Measurements from ENCODE around the gene CREB5.

CREB5 gene

DNA sequence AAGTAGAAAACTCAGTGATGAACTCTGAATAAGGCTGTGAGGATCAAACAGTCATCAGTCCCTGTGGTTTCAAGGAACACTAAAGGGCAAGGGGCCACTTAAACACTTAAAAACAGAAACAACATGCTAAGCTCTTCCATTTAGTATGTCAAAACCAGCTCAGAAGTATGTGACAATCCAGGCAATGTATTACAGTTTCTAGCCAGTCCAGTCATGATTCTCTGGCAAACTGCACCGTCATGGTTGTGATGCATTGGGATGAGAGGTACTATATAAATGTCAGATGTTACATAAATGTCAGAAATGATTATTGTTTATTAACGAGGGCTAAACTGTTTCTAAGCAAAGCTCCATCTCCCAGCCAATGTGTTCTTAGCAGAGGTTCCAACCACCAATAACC, 4.7 kb upstream of the CREB5 start:
- DNase-seq: no peak

DNA sequence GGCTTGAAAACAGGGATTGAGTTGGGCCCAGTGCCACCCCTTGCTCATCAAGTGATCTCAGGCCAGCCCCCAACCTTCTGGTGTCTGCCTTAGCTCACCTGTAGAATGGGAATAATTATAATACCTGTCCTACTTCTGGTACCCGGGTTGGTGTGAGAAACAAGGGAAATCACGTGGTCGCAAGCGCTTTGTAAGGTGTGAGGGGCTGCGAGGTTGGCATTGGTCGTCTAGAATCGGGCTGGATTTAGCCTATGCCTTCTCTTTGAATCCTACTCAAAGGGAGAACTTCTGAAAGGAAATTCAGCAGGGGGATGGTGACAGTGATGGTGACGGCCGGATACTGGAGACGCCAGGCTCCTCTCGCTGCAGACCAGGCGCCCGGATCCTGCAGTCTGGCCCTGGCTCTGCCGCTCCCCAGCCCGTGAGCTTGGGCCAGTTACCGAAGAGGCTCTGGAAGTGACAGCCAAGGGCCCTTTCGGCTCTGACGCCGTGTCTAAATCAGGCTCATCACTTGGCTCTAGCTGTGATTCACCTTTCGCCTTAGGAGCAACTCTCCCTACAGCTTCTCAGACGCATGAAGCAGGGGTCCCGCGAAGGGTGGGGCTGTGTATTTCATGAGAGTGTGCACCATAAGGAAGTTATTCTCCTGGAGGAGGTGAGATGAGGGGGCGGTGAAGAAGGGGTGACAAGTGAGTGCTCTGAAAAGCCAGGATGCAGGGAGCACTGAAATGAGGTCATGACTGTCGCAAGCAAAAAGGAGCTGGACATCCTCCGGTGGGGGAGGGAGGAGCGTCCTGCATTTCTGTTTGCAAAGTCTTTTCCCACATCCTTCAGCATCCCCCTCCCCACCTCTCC, 4.0 kb upstream of the CREB5 start:
- no peak for DNase-seq

DNA sequence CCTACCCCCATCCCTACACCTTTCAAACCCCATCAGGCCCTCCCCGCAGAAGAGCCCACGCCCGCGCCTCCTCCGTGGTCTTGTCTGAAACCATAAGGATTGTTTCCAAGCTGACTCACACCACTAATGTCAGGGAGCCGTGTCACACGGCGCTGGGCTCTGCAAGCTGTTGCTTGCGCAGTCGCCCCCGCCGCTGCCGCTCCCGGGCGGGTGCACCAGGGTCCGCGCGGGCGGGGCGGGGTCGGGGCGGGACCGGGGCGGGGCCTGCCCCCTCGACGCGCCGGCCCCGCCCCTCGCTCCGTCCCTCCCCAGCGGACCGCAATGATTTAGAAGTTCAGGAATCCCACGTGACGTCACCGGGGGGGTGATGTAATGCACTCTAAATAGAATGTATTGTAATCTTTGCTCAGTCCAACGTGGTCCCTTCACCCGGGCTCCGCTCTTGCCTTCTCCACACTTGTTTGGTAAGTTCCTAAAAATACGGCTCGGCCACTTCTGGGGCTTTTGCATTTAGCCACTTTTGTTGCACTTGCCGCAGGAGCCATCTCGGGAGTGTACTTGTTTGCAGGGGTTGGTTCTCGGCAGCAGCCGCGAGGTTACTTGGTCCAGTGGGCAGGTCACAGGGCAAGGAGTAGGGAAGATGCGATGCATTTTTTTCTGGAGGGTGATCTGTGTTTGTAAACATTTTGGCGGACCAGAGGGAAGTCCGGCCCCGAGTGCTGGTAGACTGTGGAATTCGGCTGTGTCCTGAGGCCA, 3.2 kb upstream of the CREB5 start:
- peak; percentile 61 for DNase-seq

DNA sequence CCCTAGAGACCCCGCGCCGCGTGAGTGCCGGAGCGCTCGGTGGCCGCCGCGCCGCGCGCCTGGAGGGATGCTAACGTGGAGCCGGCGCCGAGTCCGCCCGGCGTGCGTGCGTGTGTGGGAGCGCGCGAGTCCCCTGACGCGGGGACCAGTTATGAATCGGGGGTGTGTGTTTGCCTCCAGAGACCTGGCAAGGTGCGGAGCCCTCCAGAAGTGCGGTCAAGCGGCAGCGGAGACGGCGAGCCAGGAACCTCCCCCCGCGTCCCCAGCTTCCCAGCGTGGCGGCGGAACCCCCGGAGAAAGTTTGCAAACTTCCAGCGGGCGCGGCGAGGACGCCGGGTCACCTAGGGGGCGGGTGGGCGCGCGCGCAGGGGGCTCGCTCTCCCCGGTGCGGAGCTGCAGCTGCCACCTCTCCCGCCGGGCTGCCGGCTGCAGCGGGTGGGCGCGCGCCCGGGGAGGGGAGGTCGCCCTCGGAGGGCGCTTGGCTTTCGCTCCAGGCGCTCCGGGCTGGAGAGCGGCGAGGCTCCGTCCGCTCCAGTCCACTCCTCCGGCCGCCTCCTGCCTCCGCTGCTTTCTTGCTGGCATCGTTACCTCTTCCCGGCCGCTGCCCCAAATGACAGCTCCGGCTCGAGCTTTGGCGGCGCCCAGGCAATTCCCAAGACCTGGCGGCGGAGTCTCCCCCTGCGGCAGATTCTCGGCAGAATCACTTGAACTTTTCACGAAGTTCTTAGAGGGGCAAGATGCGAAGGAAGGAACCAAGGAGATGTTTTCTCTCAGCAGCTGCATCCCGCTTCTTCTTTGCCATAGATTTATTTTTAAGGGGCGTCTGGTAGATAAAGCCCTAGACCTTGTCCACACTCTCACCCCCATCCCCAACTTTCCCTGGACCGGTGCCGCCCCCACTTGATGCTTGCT, 2.3 kb upstream of the CREB5 start:
- DNase-seq: no peak

DNA sequence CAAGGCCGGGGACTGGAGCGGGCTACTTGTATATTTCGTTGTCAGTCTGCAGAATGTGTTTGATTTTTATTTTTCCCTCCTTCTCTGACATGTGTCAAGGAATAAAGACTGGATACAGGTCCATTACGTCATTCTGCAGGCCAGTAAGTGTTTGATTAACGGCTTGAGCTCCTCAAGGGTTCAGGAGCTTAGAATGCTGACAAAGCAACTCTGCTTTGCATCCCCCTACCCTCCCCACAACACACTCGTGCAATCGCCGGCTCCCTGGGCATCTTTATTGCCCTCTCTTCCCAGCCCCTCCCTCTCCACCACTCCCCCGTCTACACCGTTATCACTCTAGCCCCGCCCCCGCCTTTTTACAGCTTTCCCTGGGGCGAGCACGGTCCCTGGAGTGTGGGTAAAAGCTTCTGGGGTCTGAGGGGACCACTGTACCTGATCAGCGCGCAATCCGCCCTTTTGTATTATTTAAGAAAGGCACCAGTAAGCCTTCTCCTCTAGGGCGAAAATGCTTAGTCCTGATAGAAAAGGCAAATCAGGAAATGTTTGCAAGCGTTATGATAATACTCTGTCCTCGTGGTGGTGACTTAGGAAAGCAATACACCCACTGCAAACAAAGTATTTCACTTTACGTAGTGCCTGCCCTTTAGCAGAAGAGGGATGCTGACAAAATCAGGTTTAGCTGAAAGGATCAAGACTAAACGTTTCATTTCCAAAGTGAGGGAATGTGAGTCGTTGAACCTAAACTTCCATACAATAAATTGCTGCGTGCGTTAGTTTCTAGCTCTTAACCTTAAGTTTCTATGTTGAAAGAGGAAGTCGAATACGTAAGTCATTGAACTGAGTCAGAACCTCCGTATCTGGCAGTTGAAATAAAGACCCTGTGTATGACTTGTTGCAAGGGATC, 1.4 kb upstream of the CREB5 start:
- DNase-seq: no peak

DNA sequence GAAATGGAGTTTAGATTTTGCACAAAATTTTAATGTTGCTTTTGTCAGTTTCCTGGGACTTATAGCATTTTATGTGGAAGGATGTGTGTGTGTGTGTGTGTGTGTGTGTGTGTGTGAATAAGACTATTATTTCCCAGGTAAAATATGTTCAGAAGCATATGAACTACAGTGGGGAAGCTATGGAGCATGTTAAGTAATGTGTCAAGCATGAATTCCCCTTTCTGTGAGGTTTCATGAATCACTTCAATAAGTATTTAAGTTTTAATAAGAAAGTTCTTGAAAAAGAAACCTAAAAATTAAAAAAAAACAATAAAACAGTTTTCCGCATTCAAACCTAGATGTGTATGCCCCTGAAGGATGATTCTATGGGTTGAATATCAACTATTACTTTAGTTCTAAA, 693 bp downstream of the CREB5 start:
- no peak for DNase-seq

DNA sequence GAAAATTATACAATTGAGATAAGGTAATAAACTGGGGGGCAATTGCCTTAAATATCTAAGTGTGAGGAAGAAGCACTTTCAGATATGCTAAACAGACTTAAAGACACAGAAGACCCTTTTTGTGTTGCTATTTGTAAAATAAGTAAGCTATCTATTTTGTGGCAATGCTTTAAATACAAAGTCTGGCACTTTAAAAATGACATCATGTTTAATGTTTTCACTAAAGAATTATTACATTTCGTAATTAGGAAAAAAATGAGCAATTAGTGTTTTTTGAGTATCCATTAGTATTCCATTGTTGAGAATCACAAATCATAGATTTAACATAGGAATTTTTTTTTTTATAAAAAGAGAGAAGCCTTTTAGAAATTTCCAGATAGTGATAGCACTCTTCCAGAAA, 2.1 kb downstream of the CREB5 start:
- DNase-seq: no peak

DNA sequence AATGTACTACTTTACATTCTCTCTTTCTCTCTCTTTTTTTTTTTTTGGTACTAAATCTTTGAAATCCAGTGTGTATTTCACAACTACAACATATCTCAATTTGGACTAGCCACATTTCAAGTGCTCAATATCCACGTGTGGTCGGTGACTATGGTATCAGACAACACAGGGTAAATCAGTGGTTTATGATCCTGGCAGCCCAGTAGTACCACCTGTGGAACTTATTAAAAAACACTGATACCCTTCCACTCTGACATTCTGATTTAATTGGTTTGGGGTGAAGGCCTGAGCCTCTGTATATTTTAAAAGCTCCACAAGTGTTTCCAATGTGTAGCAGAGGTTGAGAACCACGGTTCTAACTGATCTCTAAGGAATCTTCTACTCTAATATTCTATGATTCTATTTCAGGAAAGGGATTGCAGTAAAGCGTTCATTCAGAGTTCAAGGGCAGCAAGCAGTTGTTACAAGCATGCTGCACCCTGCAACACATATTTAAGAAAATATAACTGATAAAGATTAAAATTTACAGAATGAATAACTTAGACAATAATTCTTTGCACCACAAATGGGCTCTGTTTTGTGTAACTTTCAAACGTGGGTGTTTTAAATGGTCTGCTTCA, 5.1 kb downstream of the CREB5 start:
- no peak for DNase-seq

DNA sequence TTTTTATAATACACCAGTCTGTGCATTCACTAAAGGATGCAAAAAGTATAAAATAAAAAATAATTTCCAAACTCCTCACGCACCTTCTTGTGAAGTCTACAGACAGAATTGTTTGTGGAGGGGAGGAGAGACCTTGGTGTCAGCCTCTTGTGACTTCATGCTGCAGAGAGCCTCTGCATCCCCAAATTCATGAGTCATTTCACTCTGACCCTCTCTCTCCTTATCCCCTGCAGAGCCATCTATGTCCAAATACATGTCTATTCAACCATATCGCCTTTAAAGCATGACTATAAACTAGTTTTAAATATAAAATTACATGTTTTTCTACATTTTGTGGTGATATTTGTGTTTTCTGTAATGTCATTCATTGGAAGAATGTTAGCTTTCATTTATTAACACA, 6.0 kb downstream of the CREB5 start:
- DNase-seq: no peak

DNA sequence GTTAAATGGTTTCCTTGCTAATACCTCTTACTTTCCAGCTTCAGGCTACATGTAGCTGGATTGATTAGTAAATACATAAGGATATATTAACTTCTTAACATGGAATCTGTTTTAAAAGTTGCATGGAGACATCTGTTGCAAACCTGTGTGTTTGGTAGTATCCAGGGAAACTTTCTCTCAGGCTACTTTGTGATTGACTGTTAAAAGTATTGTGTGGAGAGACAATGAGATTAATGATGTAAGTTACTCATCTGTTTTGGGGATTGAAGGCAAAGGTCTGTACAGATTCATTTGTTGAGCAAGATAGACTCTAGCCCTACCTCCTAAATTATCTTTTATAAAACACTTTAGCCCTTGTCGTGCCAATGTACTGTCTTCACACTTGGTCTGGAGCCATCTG, 6.6 kb downstream of the CREB5 start:
- DNase-seq: no peak

DNA sequence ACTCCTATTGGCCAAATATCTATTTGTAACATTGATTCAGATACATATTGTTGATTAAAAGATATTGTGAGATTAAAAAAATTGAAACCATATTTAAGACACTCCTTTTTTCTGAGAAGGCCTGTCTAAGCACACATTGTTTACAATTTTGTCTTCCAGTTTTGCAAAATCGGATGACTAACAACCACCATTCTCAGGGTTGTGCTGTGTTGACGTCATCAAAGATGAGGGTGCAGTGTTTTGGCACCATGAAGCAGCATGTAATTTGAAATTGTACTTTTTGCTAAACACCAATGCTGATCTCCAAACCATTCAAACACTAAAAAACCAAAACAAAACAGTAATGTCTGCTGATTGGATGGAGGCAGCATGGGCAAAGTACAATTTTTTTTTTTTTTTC, 7.4 kb downstream of the CREB5 start:
- no peak for DNase-seq

DNA sequence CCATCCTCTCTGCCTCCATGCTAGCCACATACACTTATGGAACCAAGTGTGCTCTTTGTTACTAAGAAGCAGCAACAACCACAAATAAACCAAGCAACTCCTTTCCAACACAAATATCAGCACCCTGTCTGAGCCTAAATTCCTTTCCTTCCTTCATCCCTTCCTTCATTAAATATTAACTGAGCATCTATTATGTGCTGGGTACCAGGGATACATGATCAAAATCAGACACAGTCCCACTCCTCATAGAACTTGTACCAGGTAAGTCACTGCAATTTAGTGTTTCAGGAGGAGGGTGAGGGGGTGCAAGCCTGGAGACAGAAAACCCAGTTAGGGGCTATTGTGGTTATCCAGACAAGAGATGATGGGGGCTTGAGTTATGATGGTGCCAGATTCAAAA, 10.8 kb downstream of the CREB5 start:
- DNase-seq: no peak

DNA sequence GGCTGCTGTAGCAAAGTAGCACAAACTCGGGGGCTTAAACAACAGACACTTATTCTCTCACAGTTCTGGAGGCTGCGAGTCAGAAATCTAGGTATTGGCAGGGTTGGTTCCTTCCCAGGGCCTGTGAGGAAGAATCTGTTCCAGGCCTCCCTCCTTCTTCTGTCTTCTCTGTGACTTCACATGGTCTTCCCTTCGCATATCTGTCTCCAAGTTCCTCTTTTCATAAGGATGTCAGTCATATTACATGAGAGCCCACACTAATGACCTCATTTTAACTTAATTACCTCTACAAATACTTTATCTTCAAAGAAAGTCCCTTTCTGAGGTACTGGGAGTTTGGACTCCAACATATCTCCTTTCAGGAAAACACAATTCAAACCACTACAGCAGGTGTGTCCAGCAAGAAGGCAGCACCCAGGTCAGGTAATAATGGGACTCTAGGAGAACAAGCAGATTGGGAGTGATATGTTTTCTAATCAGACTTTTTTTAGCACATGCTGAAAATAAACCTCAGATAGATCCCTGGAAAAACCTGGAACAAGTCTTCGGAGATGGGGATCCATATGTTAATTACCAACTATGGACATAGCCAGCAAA, 11.7 kb downstream of the CREB5 start:
- DNase-seq: no peak

DNA sequence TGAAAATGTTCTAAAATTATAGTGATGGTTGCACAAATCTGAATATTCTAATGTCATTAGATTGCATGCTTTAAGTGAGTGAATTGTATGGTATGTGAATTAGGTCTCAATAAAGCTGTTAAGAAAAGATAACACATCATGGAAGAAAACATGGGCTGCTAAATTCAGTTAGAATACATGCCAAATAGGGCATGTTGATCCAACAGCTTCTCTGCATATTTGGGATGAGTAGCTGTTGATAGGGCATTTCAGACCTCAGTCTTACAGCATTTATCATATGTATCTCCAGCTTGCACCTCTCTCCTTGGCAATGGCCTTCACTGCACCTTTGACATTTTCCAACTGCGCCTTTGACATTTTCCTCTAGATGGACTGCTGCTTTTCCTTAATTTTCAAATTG, 13.2 kb downstream of the CREB5 start:
- DNase-seq: no peak

DNA sequence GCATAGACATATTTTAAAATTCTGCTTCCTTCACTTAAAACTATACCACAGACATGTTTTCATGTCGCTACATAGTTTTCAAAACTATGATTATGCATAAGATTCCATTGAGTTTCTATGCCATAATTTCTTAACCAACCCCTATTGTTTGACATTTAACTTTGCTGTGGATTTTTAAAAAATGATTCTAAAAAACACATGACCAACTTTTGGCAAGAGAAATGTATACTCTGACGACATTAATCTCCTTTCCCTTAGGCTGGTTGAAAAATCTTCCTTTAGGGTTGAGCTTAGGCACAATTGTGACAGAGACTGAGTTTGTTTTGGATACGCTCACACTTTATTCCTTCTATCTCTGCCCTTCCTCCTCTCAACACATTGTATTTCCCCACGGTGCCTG, 14.9 kb downstream of the CREB5 start:
- DNase-seq: no peak

DNA sequence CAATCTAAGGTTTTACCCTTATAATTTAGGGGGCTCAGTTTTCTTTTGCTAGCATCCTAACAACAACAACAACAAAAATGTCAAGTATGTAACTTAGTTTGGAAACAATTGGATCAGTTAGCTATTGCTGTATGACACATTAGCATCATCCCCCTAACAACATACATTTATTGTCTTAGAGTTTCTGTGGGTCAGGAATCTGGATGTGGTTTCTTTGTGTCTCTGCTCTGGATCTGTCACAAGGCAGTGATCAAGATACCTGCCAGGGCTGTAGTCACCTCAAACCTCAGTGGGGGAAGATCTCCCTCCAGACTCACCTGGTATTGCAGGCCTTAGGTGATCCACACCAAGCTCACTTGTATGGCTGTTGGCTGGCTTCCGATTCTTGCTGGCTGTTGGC, 18.3 kb downstream of the CREB5 start:
- DNase-seq: no peak

DNA sequence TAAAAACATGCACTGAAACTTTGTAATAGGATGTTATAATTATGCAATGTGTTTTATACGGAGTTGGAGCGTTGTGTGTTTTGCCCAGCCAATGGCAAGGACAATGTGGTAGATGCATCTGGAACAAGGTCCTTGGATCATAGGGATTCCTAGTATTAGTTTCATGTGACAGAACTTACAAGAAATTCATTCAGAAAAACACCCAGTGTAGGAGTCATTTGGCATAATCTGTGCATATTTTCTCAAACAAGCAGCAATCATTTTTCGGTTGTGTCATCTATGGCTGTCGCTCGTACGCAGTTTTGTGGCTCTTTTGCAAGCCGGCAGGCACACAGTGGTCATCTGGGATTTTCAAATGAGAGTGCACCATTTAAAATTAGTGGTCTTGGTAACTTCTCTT, 19.8 kb downstream of the CREB5 start:
- DNase-seq: no peak

DNA sequence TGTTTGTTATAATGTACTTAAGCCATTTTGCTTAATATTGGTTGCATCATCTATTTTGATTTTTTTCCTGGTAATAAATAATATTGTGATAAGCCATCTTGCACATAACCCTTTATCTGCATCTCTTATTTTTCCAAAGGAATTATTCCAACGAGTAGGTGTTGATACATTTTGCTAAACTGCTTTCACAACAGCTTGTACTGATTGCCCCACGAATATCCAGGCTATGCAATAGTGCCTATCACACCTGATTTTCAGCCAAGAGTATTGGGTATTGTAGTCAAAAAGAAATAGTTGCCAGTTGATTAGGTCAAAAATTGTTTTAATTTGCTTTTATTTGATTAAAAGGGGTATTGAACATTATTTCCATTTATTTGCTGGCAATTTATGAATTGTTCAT, 20.7 kb downstream of the CREB5 start:
- DNase-seq: no peak

DNA sequence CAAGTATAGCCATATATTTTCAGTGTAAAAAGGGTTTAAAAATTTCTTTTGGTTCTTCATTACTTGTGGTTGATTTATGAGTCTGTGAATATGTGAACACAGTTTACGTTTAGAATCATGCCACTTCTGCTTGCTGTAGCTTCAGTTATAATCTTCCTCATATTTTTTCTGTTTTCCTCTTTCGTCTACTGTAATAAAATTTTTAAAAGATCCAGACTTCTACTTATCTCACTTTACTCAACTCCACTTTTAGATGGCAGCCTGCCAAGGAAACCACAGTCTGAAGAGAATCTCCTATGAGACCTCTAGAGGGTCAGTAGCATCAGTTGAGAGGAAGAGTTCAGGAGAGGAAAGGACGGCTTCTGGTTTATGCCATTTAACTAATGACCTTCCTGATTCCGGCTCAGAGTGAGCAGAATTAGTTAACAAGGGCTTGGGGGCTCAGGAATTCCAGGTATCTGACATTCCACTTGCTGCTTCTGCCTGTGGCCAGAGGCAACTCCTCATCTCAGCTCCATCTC, 21.4 kb downstream of the CREB5 start:
- DNase-seq: no peak

DNA sequence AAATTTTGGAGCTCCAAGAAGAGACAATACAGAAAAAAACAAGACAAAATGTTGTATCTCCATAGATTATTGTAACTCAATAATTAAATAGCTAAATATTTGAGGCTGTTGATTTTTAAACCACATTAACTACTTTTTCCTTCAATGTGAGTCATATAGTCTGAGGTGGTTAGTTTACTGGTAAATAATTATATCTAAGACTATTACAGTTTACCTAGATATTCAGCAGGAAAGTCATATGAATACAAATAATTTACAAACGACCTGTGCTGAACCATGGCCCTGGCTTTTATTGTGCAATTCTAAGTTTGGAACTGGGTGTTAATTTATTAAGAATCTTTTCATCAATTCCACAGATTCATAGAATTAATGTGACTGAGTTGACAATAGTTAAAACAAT, 22.2 kb downstream of the CREB5 start:
- no peak for DNase-seq

DNA sequence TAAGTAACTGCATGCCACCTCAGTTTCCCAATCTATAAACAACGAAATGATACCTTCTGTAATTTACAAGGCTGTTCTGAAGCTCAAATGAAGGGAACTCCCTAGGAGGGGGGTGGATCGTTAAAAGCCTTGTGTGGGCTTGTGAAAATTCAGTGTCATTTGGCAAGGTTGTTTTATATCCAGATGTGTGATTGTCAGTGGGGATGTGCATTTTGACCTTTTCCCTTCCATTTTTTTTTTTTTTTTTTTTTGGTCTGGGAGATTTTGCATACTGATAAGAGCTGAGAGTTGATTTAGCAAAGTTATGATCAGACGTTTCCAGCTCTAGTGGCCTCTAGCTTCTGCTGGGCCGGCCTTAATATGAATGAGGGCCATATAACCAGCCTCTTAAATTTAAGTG, 22.8 kb downstream of the CREB5 start:
- no peak for DNase-seq

All from CD4-positive, alpha-beta T cell treated with Interleukin-17A for 4 hours (primary cell).